ENCODE results near the gene EXOC3L4. TPM values are rescaled to one million over a fixed set of nuclear protein-coding genes. Genes with fewer than 3 reads are reported as not detected.

Gene EXOC3L4
- total and polyA plus RNA-seq, 9 of the 15 experiments (the other 6 are each of a cell fraction or from before 2014, with no cell fraction given), result 0.10 to 6.7 (median 0.98) TPM; not detected in 1

GRCh38 chr14:103122947-103123633, 28.6 kb downstream of the EXOC3L4 start, which contains the start of gene TNFAIP2 (continued):
- no peak for TF ChIP-seq ZNF699 (CRISPR knock-in tag; IDR thresholded peaks at IDR 0.05; ENCODE audit: insufficient replicate concordance)
- peak in 1 of 2 experiments; percentile 52; a peak in 2 of 4 replicates for TF ChIP-seq MAZ (CRISPR knock-in tag; conservative IDR thresholded peaks at IDR 0.05 in 1 of 2, IDR thresholded peaks at IDR 0.05 in 1 of 2)
- TF ChIP-seq ZNF644 (tag; IDR thresholded peaks at IDR 0.05; ENCODE audit: low read depth), result no peak
- TF ChIP-seq NFIC (IDR thresholded peaks at IDR 0.05), result peak; percentile 48
- TF ChIP-seq USF2 (CRISPR knock-in tag; IDR thresholded peaks at IDR 0.05), result no peak
- TF ChIP-seq SIN3A (IDR thresholded peaks at IDR 0.05; ENCODE audit: borderline replicate concordance in 2 of 2, control insufficient read depth in 1 of 2, low read depth in 2 of 2, low read length in 2 of 2), result no peak
- TF ChIP-seq MLX (CRISPR knock-in tag; conservative IDR thresholded peaks at IDR 0.05), result no peak
- peak; percentile 89 for TF ChIP-seq KDM5B (IDR thresholded peaks at IDR 0.05; ENCODE audit: insufficient replicate concordance, low read depth, low read length)
- no peak for TF ChIP-seq ZNF133 (CRISPR knock-in tag; IDR thresholded peaks at IDR 0.05)
- no peak for TF ChIP-seq SNRNP70 (optimal IDR thresholded peaks at IDR 0.05; ENCODE audit: low read depth, low read length)
- TF ChIP-seq SP2 (IDR thresholded peaks at IDR 0.05; ENCODE audit: extremely low read depth, low read depth, low read length, poor library complexity, severe bottlenecking), result no peak
- TF ChIP-seq PHTF2 (CRISPR knock-in tag; IDR thresholded peaks at IDR 0.05), result no peak
- TF ChIP-seq E2F6 (IDR thresholded peaks at IDR 0.05; ENCODE audit: borderline replicate concordance in 1 of 2, extremely low read depth in 1 of 2, insufficient read depth in 1 of 2, insufficient read length in 1 of 2, low read depth in 1 of 2, low read length in 1 of 2, poor library complexity in 1 of 2, severe bottlenecking in 1 of 2), result peak; percentile 57 to 58
- TF ChIP-seq, protein P1, sequence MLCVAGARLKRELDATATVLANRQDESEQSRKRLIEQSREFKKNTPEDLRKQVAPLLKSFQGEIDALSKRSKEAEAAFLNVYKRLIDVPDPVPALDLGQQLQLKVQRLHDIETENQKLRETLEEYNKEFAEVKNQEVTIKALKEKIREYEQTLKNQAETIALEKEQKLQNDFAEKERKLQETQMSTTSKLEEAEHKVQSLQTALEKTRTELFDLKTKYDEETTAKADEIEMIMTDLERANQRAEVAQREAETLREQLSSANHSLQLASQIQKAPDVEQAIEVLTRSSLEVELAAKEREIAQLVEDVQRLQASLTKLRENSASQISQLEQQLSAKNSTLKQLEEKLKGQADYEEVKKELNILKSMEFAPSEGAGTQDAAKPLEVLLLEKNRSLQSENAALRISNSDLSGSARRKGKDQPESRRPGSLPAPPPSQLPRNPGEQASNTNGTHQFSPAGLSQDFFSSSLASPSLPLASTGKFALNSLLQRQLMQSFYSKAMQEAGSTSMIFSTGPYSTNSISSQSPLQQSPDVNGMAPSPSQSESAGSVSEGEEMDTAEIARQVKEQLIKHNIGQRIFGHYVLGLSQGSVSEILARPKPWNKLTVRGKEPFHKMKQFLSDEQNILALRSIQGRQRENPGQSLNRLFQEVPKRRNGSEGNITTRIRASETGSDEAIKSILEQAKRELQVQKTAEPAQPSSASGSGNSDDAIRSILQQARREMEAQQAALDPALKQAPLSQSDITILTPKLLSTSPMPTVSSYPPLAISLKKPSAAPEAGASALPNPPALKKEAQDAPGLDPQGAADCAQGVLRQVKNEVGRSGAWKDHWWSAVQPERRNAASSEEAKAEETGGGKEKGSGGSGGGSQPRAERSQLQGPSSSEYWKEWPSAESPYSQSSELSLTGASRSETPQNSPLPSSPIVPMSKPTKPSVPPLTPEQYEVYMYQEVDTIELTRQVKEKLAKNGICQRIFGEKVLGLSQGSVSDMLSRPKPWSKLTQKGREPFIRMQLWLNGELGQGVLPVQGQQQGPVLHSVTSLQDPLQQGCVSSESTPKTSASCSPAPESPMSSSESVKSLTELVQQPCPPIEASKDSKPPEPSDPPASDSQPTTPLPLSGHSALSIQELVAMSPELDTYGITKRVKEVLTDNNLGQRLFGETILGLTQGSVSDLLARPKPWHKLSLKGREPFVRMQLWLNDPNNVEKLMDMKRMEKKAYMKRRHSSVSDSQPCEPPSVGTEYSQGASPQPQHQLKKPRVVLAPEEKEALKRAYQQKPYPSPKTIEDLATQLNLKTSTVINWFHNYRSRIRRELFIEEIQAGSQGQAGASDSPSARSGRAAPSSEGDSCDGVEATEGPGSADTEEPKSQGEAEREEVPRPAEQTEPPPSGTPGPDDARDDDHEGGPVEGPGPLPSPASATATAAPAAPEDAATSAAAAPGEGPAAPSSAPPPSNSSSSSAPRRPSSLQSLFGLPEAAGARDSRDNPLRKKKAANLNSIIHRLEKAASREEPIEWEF (CRISPR knock-in tag; IDR thresholded peaks at IDR 0.05), result no peak
- TF ChIP-seq ASH1L (IDR thresholded peaks at IDR 0.05; ENCODE audit: borderline replicate concordance, low read depth, partially characterized antibody), result no peak
- TF ChIP-seq CREB3 (tag; conservative IDR thresholded peaks at IDR 0.05; ENCODE audit: low read depth), result no peak
